HEK293 (cell line): ENCODE data around the gene GLCE.

Experiments
- BCL6B ChIP-seq: fragments of 450-650 bp; formaldehyde crosslinking; IDR thresholded peaks from 2 replicates; pipeline ENCODE4 v1.5.1; 2017; ENCODE audit warnings: missing biosample characterization, missing genetic modification characterization
- EGR2 ChIP-seq: fragments of 450-650 bp; formaldehyde crosslinking; IDR thresholded peaks from 2 replicates; pipeline ENCODE4 v1.5.1; 2016; ENCODE audit warnings: low read depth, missing biosample characterization, missing genetic modification characterization
- GLI2 ChIP-seq: fragments of 450-650 bp; formaldehyde crosslinking; IDR thresholded peaks from 2 replicates; pipeline ENCODE4; 2017; ENCODE audit warnings: missing biosample characterization, missing genetic modification characterization, low read depth, borderline replicate concordance
- IKZF3 ChIP-seq: fragments of 450-650 bp; IDR thresholded peaks from 2 replicates; pipeline ENCODE4 v1.5.0; 2018; ENCODE audit warnings: missing biosample characterization, mild to moderate bottlenecking, missing genetic modification characterization, moderate library complexity
- MYNN ChIP-seq: fragments of 450-650 bp; formaldehyde crosslinking; IDR thresholded peaks from 2 replicates; pipeline ENCODE4 v1.5.1; 2016; ENCODE audit warnings: missing biosample characterization, missing genetic modification characterization, borderline replicate concordance
- OSR2 ChIP-seq: fragments of 450-650 bp; formaldehyde crosslinking; IDR thresholded peaks from 2 replicates; pipeline ENCODE4 v1.5.1; 2016; ENCODE audit warnings: missing biosample characterization, missing genetic modification characterization
- WT1 ChIP-seq: fragments of 450-650 bp; formaldehyde crosslinking; IDR thresholded peaks from 2 replicates; pipeline ENCODE4 v1.5.1; 2016; ENCODE audit warnings: missing biosample characterization, missing genetic modification characterization
- ZNF157 ChIP-seq: fragments of 450-650 bp; formaldehyde crosslinking; IDR thresholded peaks from 2 replicates; pipeline ENCODE4 v1.5.1; 2016; ENCODE audit warnings: missing biosample characterization, missing genetic modification characterization
- ZNF18 ChIP-seq: fragments of 450-650 bp; formaldehyde crosslinking; IDR thresholded peaks from 2 replicates; pipeline ENCODE4 v1.5.1; 2016; ENCODE audit warnings: missing biosample characterization, missing genetic modification characterization
- ZNF19 ChIP-seq: fragments of 450-650 bp; formaldehyde crosslinking; IDR thresholded peaks from 2 replicates; pipeline ENCODE4; 2016; ENCODE audit warnings: missing biosample characterization, missing genetic modification characterization, low read depth
- ZNF24 ChIP-seq: fragments of 450-650 bp; formaldehyde crosslinking; IDR thresholded peaks from 2 replicates; pipeline ENCODE4 v1.5.1; 2016; ENCODE audit warnings: missing biosample characterization, missing genetic modification characterization
- ZNF292 ChIP-seq: fragments of 450-650 bp; formaldehyde crosslinking; IDR thresholded peaks from 2 replicates; pipeline ENCODE4 v1.5.1; 2016; ENCODE audit warnings: low read depth, missing biosample characterization, missing genetic modification characterization, borderline replicate concordance
- ZNF341 ChIP-seq: fragments of 450-650 bp; formaldehyde crosslinking; IDR thresholded peaks from 2 replicates; pipeline ENCODE4; 2016; ENCODE audit warnings: low read depth, missing biosample characterization, missing genetic modification characterization
- ZNF350 ChIP-seq: fragments of 450-650 bp; formaldehyde crosslinking; IDR thresholded peaks from 2 replicates; pipeline ENCODE4 v1.5.0; 2017; ENCODE audit warnings: missing biosample characterization, mild to moderate bottlenecking, missing genetic modification characterization
- ZNF514 ChIP-seq: fragments of 450-650 bp; formaldehyde crosslinking; IDR thresholded peaks from 2 replicates; pipeline ENCODE4 v1.5.1; 2016; ENCODE audit warnings: missing biosample characterization, missing genetic modification characterization
- ZNF610 ChIP-seq: fragments of 450-650 bp; formaldehyde crosslinking; IDR thresholded peaks from 2 replicates; pipeline ENCODE4 v1.5.1; 2016; ENCODE audit warnings: missing biosample characterization, missing genetic modification characterization, borderline replicate concordance
- ZNF670 ChIP-seq: fragments of 450-650 bp; formaldehyde crosslinking; IDR thresholded peaks from 2 replicates; pipeline ENCODE4 v1.5.1; 2016; ENCODE audit warnings: missing biosample characterization, missing genetic modification characterization, low read depth
- ZNF701 ChIP-seq: fragments of 450-650 bp; formaldehyde crosslinking; IDR thresholded peaks from 2 replicates; pipeline ENCODE4 v1.5.1; 2016; ENCODE audit warnings: missing biosample characterization, missing genetic modification characterization
- ZNF791 ChIP-seq: fragments of 450-650 bp; formaldehyde crosslinking; IDR thresholded peaks from 2 replicates; pipeline ENCODE4 v1.5.1; 2016; ENCODE audit warnings: missing biosample characterization, missing genetic modification characterization
- ZNF843 ChIP-seq: fragments of 450-650 bp; formaldehyde crosslinking; IDR thresholded peaks from 2 replicates; pipeline ENCODE4 v1.5.1; 2016; ENCODE audit warnings: missing biosample characterization, missing genetic modification characterization
- TF ChIP-seq, protein P1 (sequence below): fragments of 450-650 bp; IDR thresholded peaks from 2 replicates; pipeline ENCODE4 v1.5.1; 2018; ENCODE audit warnings: missing biosample characterization, missing genetic modification characterization
- TF ChIP-seq, protein P2 (sequence below): fragments of 450-650 bp; formaldehyde crosslinking; IDR thresholded peaks from 2 replicates; pipeline ENCODE4 v1.5.1; 2016; ENCODE audit warnings: missing biosample characterization, missing genetic modification characterization
- TF ChIP-seq, protein P3 (sequence below): fragments of 450-650 bp; formaldehyde crosslinking; IDR thresholded peaks from 2 replicates; pipeline ENCODE4 v1.5.1; 2016; ENCODE audit warnings: missing biosample characterization, missing genetic modification characterization, borderline replicate concordance
- TF ChIP-seq, protein P4 (sequence below): fragments of 450-650 bp; formaldehyde crosslinking; IDR thresholded peaks from 2 replicates; pipeline ENCODE4 v1.5.1; 2016; ENCODE audit warnings: missing biosample characterization, missing genetic modification characterization
- TF ChIP-seq, protein P5 (sequence below): fragments of 450-650 bp; formaldehyde crosslinking; IDR thresholded peaks from 2 replicates; pipeline ENCODE4 v1.5.1; 2016; ENCODE audit warnings: missing biosample characterization, missing genetic modification characterization
- TF ChIP-seq, protein P6 (sequence below): IDR thresholded peaks from 2 replicates; pipeline ENCODE4 v1.6.1; 2011; ENCODE audit warnings: mild to moderate bottlenecking, low read depth, low read length, borderline replicate concordance

The GLCE gene

DNA sequence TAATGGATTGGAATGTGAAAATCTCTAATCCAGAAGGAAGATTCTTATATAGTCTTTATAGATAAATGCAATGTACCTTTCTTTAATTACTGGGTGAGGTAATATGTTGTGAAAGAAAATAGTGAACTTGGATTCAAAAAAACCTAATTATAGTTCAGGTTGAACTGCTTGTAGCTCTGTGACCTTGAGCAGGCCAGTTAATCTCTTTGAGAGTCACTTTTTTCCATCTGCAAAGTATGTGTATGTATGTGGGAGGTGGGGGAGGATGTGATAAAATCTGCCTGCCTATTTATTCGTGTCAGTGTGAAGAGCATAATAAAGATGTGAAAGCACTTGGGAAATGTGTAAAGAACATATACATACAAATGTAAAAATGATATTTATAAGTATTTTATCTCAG lies 34.4 kb downstream of the GLCE start (continued):
- TF ChIP-seq EGR2 (tag by site-specific recombination) = peak; percentile 94
- peak; percentile 24; the same call in 1 of the 2 replicates for TF ChIP-seq OSR2 (tag by site-specific recombination)
- TF ChIP-seq, protein P1, sequence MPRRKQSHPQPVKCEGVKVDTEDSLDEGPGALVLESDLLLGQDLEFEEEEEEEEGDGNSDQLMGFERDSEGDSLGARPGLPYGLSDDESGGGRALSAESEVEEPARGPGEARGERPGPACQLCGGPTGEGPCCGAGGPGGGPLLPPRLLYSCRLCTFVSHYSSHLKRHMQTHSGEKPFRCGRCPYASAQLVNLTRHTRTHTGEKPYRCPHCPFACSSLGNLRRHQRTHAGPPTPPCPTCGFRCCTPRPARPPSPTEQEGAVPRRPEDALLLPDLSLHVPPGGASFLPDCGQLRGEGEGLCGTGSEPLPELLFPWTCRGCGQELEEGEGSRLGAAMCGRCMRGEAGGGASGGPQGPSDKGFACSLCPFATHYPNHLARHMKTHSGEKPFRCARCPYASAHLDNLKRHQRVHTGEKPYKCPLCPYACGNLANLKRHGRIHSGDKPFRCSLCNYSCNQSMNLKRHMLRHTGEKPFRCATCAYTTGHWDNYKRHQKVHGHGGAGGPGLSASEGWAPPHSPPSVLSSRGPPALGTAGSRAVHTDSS (tag by site-specific recombination) = no peak
- TF ChIP-seq, protein P2, sequence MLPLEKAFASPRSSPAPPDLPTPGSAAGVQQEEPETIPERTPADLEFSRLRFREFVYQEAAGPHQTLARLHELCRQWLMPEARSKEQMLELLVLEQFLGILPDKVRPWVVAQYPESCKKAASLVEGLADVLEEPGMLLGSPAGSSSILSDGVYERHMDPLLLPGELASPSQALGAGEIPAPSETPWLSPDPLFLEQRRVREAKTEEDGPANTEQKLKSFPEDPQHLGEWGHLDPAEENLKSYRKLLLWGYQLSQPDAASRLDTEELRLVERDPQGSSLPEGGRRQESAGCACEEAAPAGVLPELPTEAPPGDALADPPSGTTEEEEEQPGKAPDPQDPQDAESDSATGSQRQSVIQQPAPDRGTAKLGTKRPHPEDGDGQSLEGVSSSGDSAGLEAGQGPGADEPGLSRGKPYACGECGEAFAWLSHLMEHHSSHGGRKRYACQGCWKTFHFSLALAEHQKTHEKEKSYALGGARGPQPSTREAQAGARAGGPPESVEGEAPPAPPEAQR (tag by site-specific recombination) = no peak
- no peak for TF ChIP-seq ZNF19
- no peak for TF ChIP-seq ZNF157 (tag by site-specific recombination)
- TF ChIP-seq ZNF514 (tag by site-specific recombination) = no peak
- peak; percentile 77; the same call in 1 of the 2 replicates for TF ChIP-seq IKZF3 (tag by site-specific recombination)
- TF ChIP-seq ZNF610 (tag by site-specific recombination) = no peak
- TF ChIP-seq, protein P3, sequence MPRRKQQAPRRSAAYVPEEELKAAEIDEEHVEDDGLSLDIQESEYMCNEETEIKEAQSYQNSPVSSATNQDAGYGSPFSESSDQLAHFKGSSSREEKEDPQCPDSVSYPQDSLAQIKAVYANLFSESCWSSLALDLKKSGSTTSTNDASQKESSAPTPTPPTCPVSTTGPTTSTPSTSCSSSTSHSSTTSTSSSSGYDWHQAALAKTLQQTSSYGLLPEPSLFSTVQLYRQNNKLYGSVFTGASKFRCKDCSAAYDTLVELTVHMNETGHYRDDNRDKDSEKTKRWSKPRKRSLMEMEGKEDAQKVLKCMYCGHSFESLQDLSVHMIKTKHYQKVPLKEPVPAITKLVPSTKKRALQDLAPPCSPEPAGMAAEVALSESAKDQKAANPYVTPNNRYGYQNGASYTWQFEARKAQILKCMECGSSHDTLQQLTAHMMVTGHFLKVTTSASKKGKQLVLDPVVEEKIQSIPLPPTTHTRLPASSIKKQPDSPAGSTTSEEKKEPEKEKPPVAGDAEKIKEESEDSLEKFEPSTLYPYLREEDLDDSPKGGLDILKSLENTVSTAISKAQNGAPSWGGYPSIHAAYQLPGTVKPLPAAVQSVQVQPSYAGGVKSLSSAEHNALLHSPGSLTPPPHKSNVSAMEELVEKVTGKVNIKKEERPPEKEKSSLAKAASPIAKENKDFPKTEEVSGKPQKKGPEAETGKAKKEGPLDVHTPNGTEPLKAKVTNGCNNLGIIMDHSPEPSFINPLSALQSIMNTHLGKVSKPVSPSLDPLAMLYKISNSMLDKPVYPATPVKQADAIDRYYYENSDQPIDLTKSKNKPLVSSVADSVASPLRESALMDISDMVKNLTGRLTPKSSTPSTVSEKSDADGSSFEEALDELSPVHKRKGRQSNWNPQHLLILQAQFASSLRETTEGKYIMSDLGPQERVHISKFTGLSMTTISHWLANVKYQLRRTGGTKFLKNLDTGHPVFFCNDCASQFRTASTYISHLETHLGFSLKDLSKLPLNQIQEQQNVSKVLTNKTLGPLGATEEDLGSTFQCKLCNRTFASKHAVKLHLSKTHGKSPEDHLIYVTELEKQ (tag by site-specific recombination) = no peak
- TF ChIP-seq, protein P4, sequence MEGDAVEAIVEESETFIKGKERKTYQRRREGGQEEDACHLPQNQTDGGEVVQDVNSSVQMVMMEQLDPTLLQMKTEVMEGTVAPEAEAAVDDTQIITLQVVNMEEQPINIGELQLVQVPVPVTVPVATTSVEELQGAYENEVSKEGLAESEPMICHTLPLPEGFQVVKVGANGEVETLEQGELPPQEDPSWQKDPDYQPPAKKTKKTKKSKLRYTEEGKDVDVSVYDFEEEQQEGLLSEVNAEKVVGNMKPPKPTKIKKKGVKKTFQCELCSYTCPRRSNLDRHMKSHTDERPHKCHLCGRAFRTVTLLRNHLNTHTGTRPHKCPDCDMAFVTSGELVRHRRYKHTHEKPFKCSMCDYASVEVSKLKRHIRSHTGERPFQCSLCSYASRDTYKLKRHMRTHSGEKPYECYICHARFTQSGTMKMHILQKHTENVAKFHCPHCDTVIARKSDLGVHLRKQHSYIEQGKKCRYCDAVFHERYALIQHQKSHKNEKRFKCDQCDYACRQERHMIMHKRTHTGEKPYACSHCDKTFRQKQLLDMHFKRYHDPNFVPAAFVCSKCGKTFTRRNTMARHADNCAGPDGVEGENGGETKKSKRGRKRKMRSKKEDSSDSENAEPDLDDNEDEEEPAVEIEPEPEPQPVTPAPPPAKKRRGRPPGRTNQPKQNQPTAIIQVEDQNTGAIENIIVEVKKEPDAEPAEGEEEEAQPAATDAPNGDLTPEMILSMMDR (tag by site-specific recombination) = no peak
- no peak for TF ChIP-seq ZNF350 (tag by site-specific recombination)
- TF ChIP-seq ZNF292 (tag by site-specific recombination) = no peak
- no peak for TF ChIP-seq GLI2 (tag by site-specific recombination)
- TF ChIP-seq WT1 (tag by site-specific recombination) = peak; percentile 76
- no peak for TF ChIP-seq ZNF341 (tag by site-specific recombination)
- TF ChIP-seq ZNF24 (tag by site-specific recombination) = no peak
- TF ChIP-seq, protein P5, sequence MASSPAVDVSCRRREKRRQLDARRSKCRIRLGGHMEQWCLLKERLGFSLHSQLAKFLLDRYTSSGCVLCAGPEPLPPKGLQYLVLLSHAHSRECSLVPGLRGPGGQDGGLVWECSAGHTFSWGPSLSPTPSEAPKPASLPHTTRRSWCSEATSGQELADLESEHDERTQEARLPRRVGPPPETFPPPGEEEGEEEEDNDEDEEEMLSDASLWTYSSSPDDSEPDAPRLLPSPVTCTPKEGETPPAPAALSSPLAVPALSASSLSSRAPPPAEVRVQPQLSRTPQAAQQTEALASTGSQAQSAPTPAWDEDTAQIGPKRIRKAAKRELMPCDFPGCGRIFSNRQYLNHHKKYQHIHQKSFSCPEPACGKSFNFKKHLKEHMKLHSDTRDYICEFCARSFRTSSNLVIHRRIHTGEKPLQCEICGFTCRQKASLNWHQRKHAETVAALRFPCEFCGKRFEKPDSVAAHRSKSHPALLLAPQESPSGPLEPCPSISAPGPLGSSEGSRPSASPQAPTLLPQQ (tag by site-specific recombination) = no peak
- peak; percentile 47; the same call in 1 of the 2 replicates for TF ChIP-seq ZNF18 (tag by site-specific recombination)
- no peak for TF ChIP-seq BCL6B
- no peak for TF ChIP-seq ZNF670 (tag by site-specific recombination)
- no peak for TF ChIP-seq ZNF701 (tag by site-specific recombination)
- no peak for TF ChIP-seq MYNN
- peak; percentile 83 for TF ChIP-seq ZNF843 (tag by site-specific recombination)
- no peak for TF ChIP-seq ZNF791 (tag by site-specific recombination)
- TF ChIP-seq, protein P6, sequence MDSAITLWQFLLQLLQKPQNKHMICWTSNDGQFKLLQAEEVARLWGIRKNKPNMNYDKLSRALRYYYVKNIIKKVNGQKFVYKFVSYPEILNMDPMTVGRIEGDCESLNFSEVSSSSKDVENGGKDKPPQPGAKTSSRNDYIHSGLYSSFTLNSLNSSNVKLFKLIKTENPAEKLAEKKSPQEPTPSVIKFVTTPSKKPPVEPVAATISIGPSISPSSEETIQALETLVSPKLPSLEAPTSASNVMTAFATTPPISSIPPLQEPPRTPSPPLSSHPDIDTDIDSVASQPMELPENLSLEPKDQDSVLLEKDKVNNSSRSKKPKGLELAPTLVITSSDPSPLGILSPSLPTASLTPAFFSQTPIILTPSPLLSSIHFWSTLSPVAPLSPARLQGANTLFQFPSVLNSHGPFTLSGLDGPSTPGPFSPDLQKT = no peak
